Astrocyte of the spinal cord (primary cell): ENCODE data around the gene KCNS1.

Source experiments
- DNase-seq: peaks from one replicate; pipeline ENCODE4 v3.0.0; 2011; ENCODE audit warnings: low read depth, low spot score
- H3K4me3 ChIP-seq: 2 replicates; pipeline ENCODE4 v1.5.1; 2011; ENCODE audit warnings: low read depth, mild to moderate bottlenecking, low read length, moderate library complexity
- in situ Hi-C: cut with HindIII; loops from 2 replicates; pipeline ENCODE4 v1.10.0; 2017; ENCODE audit warnings: low sequenced_read_pairs
- TF ChIP-seq, protein P1 (sequence below): IDR thresholded peaks from 2 replicates; pipeline ENCODE4 v1.5.1; 2012; ENCODE audit warnings: low read depth, mild to moderate bottlenecking, low read length, inconsistent platforms

The KCNS1 gene

DNA sequence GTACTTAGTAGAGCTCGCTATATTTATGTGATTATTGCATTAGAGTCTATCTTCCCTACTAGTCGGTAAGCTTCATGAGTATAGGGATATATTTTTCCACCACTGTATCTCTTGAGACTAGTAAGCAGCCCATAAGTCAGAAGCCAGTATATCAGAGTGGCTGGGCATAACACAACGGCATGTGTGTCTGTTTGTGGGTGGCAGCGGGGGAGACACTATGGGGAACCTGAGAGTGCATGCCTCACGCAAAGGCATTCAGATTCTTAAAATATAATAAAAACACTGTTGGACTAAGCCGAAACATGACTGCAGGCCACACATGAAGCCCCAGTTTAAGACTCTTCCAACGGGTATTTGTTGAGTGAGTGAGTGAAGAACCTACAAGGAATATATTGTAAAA, 8.0 kb downstream of the KCNS1 start:
- TF ChIP-seq, protein P1, sequence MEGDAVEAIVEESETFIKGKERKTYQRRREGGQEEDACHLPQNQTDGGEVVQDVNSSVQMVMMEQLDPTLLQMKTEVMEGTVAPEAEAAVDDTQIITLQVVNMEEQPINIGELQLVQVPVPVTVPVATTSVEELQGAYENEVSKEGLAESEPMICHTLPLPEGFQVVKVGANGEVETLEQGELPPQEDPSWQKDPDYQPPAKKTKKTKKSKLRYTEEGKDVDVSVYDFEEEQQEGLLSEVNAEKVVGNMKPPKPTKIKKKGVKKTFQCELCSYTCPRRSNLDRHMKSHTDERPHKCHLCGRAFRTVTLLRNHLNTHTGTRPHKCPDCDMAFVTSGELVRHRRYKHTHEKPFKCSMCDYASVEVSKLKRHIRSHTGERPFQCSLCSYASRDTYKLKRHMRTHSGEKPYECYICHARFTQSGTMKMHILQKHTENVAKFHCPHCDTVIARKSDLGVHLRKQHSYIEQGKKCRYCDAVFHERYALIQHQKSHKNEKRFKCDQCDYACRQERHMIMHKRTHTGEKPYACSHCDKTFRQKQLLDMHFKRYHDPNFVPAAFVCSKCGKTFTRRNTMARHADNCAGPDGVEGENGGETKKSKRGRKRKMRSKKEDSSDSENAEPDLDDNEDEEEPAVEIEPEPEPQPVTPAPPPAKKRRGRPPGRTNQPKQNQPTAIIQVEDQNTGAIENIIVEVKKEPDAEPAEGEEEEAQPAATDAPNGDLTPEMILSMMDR, result no peak
- no peak overlapping the region for H3K4me3 ChIP-seq
- DNase-seq, result no peak
- in situ Hi-C loops, result no loop called here

DNA sequence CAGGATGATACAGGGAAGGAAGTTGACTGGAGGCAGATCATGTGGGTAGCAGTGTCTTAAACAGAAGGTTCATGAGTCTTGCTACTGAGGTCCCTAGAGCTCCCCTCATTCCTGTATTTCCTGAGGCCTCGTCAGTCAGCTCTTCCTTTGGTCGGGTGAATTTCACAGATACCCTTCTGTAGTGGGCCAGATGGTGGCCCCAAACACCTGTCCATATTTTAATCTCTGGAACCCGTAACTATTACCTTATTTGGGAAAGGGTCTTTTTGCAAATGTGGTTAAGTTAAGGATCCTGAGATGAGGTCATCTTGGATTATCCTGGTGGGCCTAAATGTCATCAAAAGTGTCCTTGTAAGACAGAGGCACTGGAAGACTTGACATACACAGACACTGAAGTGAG, 9.6 kb downstream of the KCNS1 start:
- in situ Hi-C loops, result no loop called here
- TF ChIP-seq, protein P1, result no peak
- H3K4me3 ChIP-seq, result no peak overlapping the region
- DNase-seq, result no peak

- TF ChIP-seq, protein P1, result no peak
- no peak for DNase-seq
- no peak overlapping the region for H3K4me3 ChIP-seq
- in situ Hi-C loops, result no loop called here
These were observed 10.4 kb downstream of the KCNS1 start for GRCh38 chr20:45090481-45090880.

DNA sequence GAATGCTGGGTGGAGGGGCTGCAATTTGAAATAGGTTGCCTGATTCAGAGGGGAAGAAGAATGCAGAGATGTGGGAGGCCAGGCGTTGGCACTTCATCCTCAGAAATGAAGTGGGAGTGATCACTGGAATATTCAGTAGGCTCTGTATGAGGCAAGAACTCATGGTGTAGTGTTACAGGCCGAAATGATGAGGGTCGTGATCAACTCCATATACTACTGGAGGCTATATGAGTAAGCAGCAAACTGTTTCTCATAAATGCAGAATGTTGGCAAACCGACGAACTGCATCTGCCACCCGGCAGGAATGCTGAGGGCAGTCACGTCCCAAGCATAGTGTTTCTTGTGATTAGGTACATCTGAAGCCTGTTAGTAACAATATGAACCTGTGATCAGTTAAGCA, 12.7 kb downstream of the KCNS1 start:
- H3K4me3 ChIP-seq, result no peak overlapping the region
- DNase-seq, result peak; percentile 45
- in situ Hi-C loops, result no loop called here
- TF ChIP-seq, protein P1, result no peak

DNA sequence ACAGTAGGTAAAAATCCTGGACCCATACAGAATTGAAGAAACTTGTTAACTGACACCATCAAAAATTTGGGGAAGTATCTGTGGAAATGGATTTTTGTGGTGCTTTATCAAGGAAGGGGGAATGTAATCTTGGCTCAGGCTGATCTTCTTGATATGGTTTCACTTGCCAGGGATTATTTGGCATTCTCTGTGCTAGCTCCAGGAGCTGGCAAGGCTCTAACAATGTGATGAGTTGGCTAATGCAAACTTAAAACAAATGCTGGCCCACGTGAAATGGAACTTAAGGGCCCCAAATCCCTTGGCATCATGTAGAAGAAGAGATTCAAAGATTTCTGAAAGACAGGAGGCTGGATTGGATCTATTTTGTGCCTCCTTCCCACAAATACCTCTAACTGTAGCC, 13.1 kb downstream of the KCNS1 start:
- H3K4me3 ChIP-seq, result no peak overlapping the region
- TF ChIP-seq, protein P1, result no peak
- DNase-seq, result no peak

GRCh38 chr20:45087097-45087790, 13.7 kb downstream of the KCNS1 start:
- no peak overlapping the region for H3K4me3 ChIP-seq
- DNase-seq, result no peak
- in situ Hi-C loops, result no loop called here
- TF ChIP-seq, protein P1, result no peak

More for the DNA sequence above, 13.1 kb downstream of the KCNS1 start:
- in situ Hi-C loops, result no loop called here
